ENCODE measurements around the gene GZMM. TPM values are rescaled to one million over a fixed set of nuclear protein-coding genes. Genes with fewer than 3 reads are reported as not detected.

Gene GZMM
- total RNA-seq, 6 experiments from 2014 or later: 0.59 to 0.95 (median 0.74) TPM; not detected in 3

DNA sequence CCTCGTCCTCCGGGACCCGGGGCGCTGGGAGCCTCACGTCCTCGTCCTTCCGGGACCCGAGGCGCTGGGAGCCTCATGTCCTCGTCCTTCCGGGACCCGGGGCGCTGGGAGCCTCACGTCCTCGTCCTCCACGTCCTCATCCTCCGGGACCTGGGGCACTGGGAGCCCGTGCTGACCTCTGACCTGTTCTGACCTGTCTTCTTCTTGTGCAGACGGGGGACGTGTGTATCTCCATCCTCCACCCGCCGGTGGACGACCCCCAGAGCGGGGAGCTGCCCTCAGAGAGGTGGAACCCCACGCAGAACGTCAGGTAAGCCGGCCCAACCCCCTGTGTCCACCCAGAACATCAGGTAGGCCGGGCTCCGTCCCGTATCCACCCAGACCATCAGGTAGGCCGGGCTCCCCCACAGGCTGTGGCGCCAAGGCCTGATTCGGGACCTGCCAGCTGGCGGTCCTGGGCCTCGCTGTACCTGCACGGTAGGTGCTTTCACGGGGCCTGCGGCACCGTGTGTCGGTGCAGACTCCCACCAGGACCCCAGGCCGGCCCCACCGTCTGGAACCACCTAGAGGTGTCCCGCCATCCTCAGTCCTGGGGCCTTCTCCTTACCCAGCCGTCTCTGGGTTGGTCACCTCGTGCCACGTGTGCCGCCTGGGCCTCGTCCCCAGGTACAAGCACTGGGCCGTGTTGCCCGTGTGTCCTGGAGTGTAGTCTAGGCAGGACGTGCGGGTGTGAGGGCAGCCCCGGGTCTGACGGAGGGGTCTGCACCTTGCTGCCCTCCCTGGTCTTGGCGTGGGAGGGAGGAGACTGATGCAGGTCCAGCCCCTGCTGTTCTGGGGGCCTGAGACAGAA is 7.6 kb upstream of the GZMM start:
- ATAC-seq (no peak), DNase-seq (peak in 1 of 3 donors; percentile 44)
- Histone ChIP-seq H3K4me1 (peaks cover 0 to 23% (median 11%) of the 10 kb centered on the region in 4 donors), H3K4me3 (no peak overlapping the region), H3K9me3 (no peaks in the 10 kb centered on the region), H3K36me3 (peaks cover 4 to 35% (median 17%) of the 10 kb centered on the region in 4 donors), H3K27ac (no peak overlapping the region), H3K27me3 (no peaks in the 10 kb centered on the region)
- WGBS (ENCODE audit: insufficient coverage, low coverage, low lambda C conversion rate, missing lambda C conversion rate): 94% methylated on average over 3 of the region's 55 CpGs
- TF ChIP-seq POLR2A (IDR thresholded peaks at IDR 0.05): no peak
- intact Hi-C loops (cut with DNase I): no loop called here

DNA sequence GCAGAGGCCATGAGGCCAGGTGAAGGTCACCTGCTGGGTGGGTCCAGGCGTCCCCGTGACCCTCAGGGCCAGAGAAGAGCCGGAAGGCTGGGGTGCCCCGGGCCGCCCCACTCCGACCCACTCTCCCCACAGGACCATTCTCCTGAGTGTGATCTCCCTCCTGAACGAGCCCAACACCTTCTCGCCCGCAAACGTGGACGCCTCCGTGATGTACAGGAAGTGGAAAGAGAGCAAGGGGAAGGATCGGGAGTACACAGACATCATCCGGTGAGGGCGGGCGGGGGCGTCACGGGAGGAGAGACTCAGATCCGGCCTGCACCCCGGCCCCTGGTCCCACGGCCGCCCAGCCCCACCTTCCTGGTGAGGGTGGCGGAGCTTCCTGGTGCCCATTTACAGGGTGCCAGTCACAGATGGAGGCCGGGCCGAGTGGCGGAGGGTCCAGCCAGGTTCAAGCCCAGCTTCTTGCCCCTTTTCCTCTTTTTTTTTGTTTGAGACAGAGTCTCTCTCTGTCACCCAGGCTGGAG is 6.9 kb upstream of the GZMM start:
- no peak overlapping the region for H3K4me3 ChIP-seq
- peak in 1 of 3 donors; percentile 21 for DNase-seq
- H3K27ac ChIP-seq: no peak overlapping the region
- H3K27me3 ChIP-seq: no peaks in the 10 kb centered on the region
- peaks cover 0 to 23% (median 11%) of the 10 kb centered on the region in 4 donors for H3K4me1 ChIP-seq
- no peak for ATAC-seq
- WGBS (ENCODE audit: insufficient coverage, low coverage, low lambda C conversion rate, missing lambda C conversion rate): 80% methylated on average over 2 of the region's 26 CpGs
- TF ChIP-seq POLR2A (IDR thresholded peaks at IDR 0.05): no peak
- TF ChIP-seq, protein P1, sequence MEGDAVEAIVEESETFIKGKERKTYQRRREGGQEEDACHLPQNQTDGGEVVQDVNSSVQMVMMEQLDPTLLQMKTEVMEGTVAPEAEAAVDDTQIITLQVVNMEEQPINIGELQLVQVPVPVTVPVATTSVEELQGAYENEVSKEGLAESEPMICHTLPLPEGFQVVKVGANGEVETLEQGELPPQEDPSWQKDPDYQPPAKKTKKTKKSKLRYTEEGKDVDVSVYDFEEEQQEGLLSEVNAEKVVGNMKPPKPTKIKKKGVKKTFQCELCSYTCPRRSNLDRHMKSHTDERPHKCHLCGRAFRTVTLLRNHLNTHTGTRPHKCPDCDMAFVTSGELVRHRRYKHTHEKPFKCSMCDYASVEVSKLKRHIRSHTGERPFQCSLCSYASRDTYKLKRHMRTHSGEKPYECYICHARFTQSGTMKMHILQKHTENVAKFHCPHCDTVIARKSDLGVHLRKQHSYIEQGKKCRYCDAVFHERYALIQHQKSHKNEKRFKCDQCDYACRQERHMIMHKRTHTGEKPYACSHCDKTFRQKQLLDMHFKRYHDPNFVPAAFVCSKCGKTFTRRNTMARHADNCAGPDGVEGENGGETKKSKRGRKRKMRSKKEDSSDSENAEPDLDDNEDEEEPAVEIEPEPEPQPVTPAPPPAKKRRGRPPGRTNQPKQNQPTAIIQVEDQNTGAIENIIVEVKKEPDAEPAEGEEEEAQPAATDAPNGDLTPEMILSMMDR (IDR thresholded peaks at IDR 0.05): no peak
- intact Hi-C loops (cut with DNase I): no loop called here
- H3K36me3 ChIP-seq: peaks cover 4 to 42% (median 20%) of the 10 kb centered on the region in 4 donors
- H3K9me3 ChIP-seq: no peaks in the 10 kb centered on the region

- Histone ChIP-seq H3K4me1 (peaks cover 0 to 16% (median 7%) of the 10 kb centered on the region in 4 donors), H3K36me3 (peaks cover 4 to 44% (median 20%) of the 10 kb centered on the region in 4 donors), H3K27me3 (no peaks in the 10 kb centered on the region), H3K9me3 (no peaks in the 10 kb centered on the region), H3K27ac (no peak overlapping the region), H3K4me3 (no peak overlapping the region)
- TF ChIP-seq, protein P1 (IDR thresholded peaks at IDR 0.05): no peak
- DNase-seq (no peak), ATAC-seq (no peak)
- intact Hi-C loops (cut with DNase I): no loop called here
- WGBS (ENCODE audit: insufficient coverage, low coverage, low lambda C conversion rate, missing lambda C conversion rate): 89% methylated on average over 5 of the region's 40 CpGs
These were observed 5.0 kb upstream of the GZMM start for GRCh38 chr19:538641-539428.

DNA sequence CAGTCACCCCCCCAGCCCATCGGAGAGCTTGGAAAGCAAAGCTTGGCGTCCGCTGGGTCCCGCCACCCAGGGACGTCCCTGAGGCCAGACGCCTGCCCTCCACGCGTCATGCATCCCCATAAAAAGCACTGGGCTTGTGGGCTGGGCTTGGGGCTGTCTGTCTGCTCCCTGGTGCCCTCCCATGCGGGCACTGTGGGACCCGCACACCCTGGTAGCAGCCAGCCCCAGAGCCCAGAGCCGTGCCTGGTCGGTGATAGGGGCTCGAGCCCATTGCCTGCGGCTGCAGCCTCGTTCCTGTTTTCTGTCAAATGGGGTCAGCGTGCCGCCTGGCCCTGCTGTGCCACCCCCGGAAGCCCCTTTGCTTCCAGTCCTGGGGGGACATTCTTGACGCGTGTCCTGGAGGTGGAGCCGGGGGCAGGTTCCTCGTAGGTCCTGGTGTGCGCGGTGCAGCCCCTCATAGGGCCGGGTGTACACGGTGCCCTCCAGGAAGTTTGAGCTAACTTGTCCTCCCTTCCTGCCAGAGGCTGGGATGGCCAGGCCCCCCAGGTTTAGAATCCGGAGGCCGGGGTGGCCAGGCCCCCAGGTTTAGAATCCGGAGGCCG is 4.3 kb upstream of the GZMM start:
- no peak overlapping the region for H3K27ac ChIP-seq
- DNase-seq (no peak), ATAC-seq (no peak)
- peaks cover 4 to 44% (median 20%) of the 10 kb centered on the region in 4 donors for H3K36me3 ChIP-seq
- intact Hi-C loops (cut with DNase I): no loop called here
- no peak for TF ChIP-seq POLR2A (IDR thresholded peaks at IDR 0.05)
- H3K4me1 ChIP-seq: peaks cover 0 to 12% (median 5%) of the 10 kb centered on the region in 4 donors
- no peaks in the 10 kb centered on the region for H3K27me3 ChIP-seq
- H3K4me3 ChIP-seq: no peak overlapping the region
- WGBS (ENCODE audit: insufficient coverage, low coverage, low lambda C conversion rate, missing lambda C conversion rate): 85% methylated on average over 5 of the region's 30 CpGs
- no peaks in the 10 kb centered on the region for H3K9me3 ChIP-seq

GRCh38 chr19:540867-541637 is 2.8 kb upstream of the GZMM start:
- Histone ChIP-seq H3K36me3 (peaks cover 4 to 40% (median 19%) of the 10 kb centered on the region in 4 donors), H3K4me1 (no peaks in the 10 kb centered on the region), H3K27ac (no peak overlapping the region), H3K4me3 (no peak overlapping the region), H3K27me3 (no peaks in the 10 kb centered on the region), H3K9me3 (no peaks in the 10 kb centered on the region)
- intact Hi-C loops (cut with DNase I): no loop called here
- DNase-seq (peak in 1 of 3 donors; percentile 19), ATAC-seq (no peak)
- TF ChIP-seq, protein P1 (IDR thresholded peaks at IDR 0.05): no peak
- TF ChIP-seq POLR2A (IDR thresholded peaks at IDR 0.05): no peak
- 94% methylated on average over 28 of the region's 51 CpGs for WGBS (ENCODE audit: insufficient coverage, low coverage, low lambda C conversion rate, missing lambda C conversion rate)

Data from right lobe of liver (tissue), 6 donors.